HepG2 (cell line): ENCODE measurements around the gene KCNG4. TPM values are rescaled to one million over a fixed set of nuclear protein-coding genes. Genes with fewer than 3 reads are reported as not detected.
A peak's percentile ranks its signal among the peaks of the same experiment; 100 is the strongest.

Experiments
- ATAC-seq: fragments of 200-7000 bp; cut with Tn5 transposase; 3 replicates; pipeline ENCODE4 v1.9.1; 2020; ENCODE audit warnings: mild to moderate bottlenecking, moderate library complexity
- BruUV-seq: library from RNA; stranded (reverse); fragments of 400-500 nt; replicated peaks from 2 replicates; lab custom pipeline; 2021; lab: Mats Ljungman, UMichigan
- CTCF ChIA-PET: fragments of 300-600 bp; formaldehyde crosslinking; extraction: SDS; loops from one replicate; lab custom pipeline; 2021; ENCODE audit warnings: low total read pairs, inconsistent platforms, low intra/inter-chr PET ratio; lab: Yijun Ruan, JAX
- POLR2A ChIA-PET: fragments of 350-600 bp; sonication (Branson Sonifier 250); formaldehyde crosslinking; loops from one replicate; lab custom pipeline; 2020; ENCODE audit warnings: antibody characterized with exemption, inconsistent platforms; lab: Yijun Ruan, JAX
- DNase-seq: peaks from one replicate; pipeline ENCODE4 v3.0.0-alpha.2; 2015; ENCODE audit warnings: low spot score
- FAIRE-seq: peaks from 3 replicates; lab custom pipeline; 2011; peaks lifted over from hg19 to GRCh38; lab: Jason Lieb, UNC
- H2AFZ ChIP-seq: one replicate; pipeline ENCODE4 v1.6.1; 2011; ENCODE audit warnings: low read length, inconsistent platforms
- H3K27ac ChIP-seq: fragments of 300-600 bp; 3 replicates; pipeline ENCODE4 v1.8.0; 2011; ENCODE audit warnings: mixed run types, mild to moderate bottlenecking, mixed read lengths, low read length, inconsistent platforms; ENCODE audit not compliant: insufficient read depth; ENCODE audit errors: extremely low read length
- H3K27me3 ChIP-seq, 2 experiments: fragments of 200-600 bp in 1 of 2; 2 replicates in 1 of 2; 3 replicates in 1 of 2; pipeline versions ENCODE4 v1.6.0 to v1.8.0; 2011; ENCODE audit warnings: low read length in 2 of 2, mild to moderate bottlenecking in 2 of 2, moderate library complexity in 2 of 2, inconsistent platforms in 1 of 2; ENCODE audit not compliant: insufficient read depth in 2 of 2, control insufficient read depth in 1 of 2
- H3K36me3 ChIP-seq, 2 experiments: fragments of 200-600 bp in 1 of 2; replicated peaks in 1 of 2; 2 replicates in 1 of 2; 3 replicates in 1 of 2; pipeline versions ENCODE4 v1.5.1 to v1.8.0; 2011; ENCODE audit warnings: low read length in 2 of 2, inconsistent platforms in 1 of 2; ENCODE audit not compliant: insufficient read depth in 2 of 2, control insufficient read depth in 1 of 2
- H3K4me1 ChIP-seq: 2 replicates; pipeline ENCODE4 v1.5.1; 2012; ENCODE audit warnings: low read length, inconsistent platforms; ENCODE audit not compliant: insufficient read depth
- H3K4me2 ChIP-seq: 2 replicates; pipeline ENCODE4 v1.6.0; 2011; ENCODE audit warnings: low read depth, low read length, inconsistent platforms
- H3K4me3 ChIP-seq, 3 experiments: fragments of 200-600 bp in 1 of 3; sonication (generic), shearing (Covaris generic) in 1 of 3; replicated peaks in 1 of 3; 2 replicates each; pipeline ENCODE4 v1.5.1; 2011 to 2016; ENCODE audit warnings: low read length in 3 of 3, inconsistent platforms in 2 of 3, low read depth in 2 of 3, mild to moderate bottlenecking in 2 of 3, control low read depth in 1 of 3, mixed read lengths in 1 of 3; ENCODE audit not compliant: insufficient read depth in 1 of 3
- H3K79me2 ChIP-seq: one replicate; pipeline ENCODE4 v1.6.1; 2011; ENCODE audit warnings: low read length, inconsistent platforms; ENCODE audit not compliant: insufficient read depth
- H3K9ac ChIP-seq: 2 replicates; pipeline ENCODE4 v1.6.0; 2011; ENCODE audit warnings: mild to moderate bottlenecking, low read depth, low read length, inconsistent platforms; ENCODE audit not compliant: insufficient read depth
- H3K9me3 ChIP-seq: 2 replicates; pipeline ENCODE4 v1.5.1; 2012; ENCODE audit warnings: mild to moderate bottlenecking, low read length
- H4K20me1 ChIP-seq: 2 replicates; pipeline ENCODE4 v1.6.0; 2011; ENCODE audit warnings: inconsistent platforms, mild to moderate bottlenecking, low read length, moderate library complexity; ENCODE audit not compliant: insufficient read depth
- AGO2 ChIP-seq: fragments of 200-400 bp; formaldehyde crosslinking; optimal IDR thresholded peaks from 2 replicates; pipeline ENCODE3; 2017; ENCODE audit warnings: mild to moderate bottlenecking, low read depth, low read length, moderate library complexity
- DR1 ChIP-seq: sonication (generic); formaldehyde crosslinking; IDR thresholded peaks from 2 replicates; pipeline ENCODE4 v1.8.0; 2021; ENCODE audit warnings: mild to moderate bottlenecking, missing genetic modification reagents, inconsistent platforms
- ELF1 ChIP-seq: sonication (generic); formaldehyde crosslinking; IDR thresholded peaks from 2 replicates; pipeline ENCODE4 v1.4.0; 2020; ENCODE audit warnings: missing genetic modification reagents
- FOXK1 ChIP-seq: sonication (generic); formaldehyde crosslinking; IDR thresholded peaks from 2 replicates; pipeline ENCODE4 v1.4.0; 2020; ENCODE audit warnings: low read depth, missing genetic modification reagents, borderline replicate concordance
- GATA4 ChIP-seq: sonication (generic); IDR thresholded peaks from 2 replicates; pipeline ENCODE4 v1.6.1; 2016; ENCODE audit warnings: antibody characterized with exemption, low read depth, borderline replicate concordance
- TBX3 ChIP-seq: fragments of 450-650 bp; IDR thresholded peaks from 2 replicates; pipeline ENCODE4 v1.6.1; 2017; ENCODE audit warnings: antibody characterized with exemption, mild to moderate bottlenecking, inconsistent platforms, borderline replicate concordance
- TOPORS ChIP-seq: sonication (generic); formaldehyde crosslinking; IDR thresholded peaks from 2 replicates; pipeline ENCODE4 v1.8.0; 2023; ENCODE audit warnings: mild to moderate bottlenecking, missing genetic modification reagents
- ZFP36L1 ChIP-seq: sonication (generic); formaldehyde crosslinking; IDR thresholded peaks from 2 replicates; pipeline ENCODE4 v1.8.0; 2022; ENCODE audit warnings: mild to moderate bottlenecking, missing genetic modification reagents, moderate library complexity
- ZMAT3 ChIP-seq: sonication (generic); formaldehyde crosslinking; conservative IDR thresholded peaks from 2 replicates; pipeline ENCODE4 v1.7.0; 2021; ENCODE audit warnings: missing genetic modification reagents
- ZMYM3 ChIP-seq: sonication (generic); formaldehyde crosslinking; IDR thresholded peaks from 2 replicates; pipeline ENCODE4 v1.5.1; 2020; ENCODE audit warnings: mild to moderate bottlenecking, missing genetic modification reagents
- ZNF318 ChIP-seq: sonication (generic); formaldehyde crosslinking; IDR thresholded peaks from 2 replicates; pipeline ENCODE4 v1.4.0; 2020; ENCODE audit warnings: mild to moderate bottlenecking, missing genetic modification reagents
- ZNF616 ChIP-seq: sonication (generic); formaldehyde crosslinking; IDR thresholded peaks from 2 replicates; pipeline ENCODE4 v1.5.0; 2020; ENCODE audit warnings: low read depth, mild to moderate bottlenecking, missing genetic modification reagents
- ZNF768 ChIP-seq: sonication (generic); formaldehyde crosslinking; IDR thresholded peaks from 2 replicates; pipeline ENCODE4 v1.4.0; 2020; ENCODE audit warnings: missing genetic modification reagents
- WGBS: methylation state at CpG from one replicate; pipeline ENCODE4 v1.1.6; 2017; ENCODE audit warnings: low lambda C conversion rate; 5-methylcytosine and 5-hydroxymethylcytosine counted together
- in situ Hi-C: cut with HindIII; loops from 2 replicates; pipeline ENCODE4 v1.10.0; 2017; ENCODE audit warnings: low pct_unique_long_range_greater_than_20kb; ENCODE audit not compliant: extremely low pct_ligation_motif_present
- intact Hi-C: fragments of 100-400 bp; cut with micrococcal nuclease; formaldehyde crosslinking; loops from one replicate; pipeline ENCODE4 v1.10.0; 2022; ENCODE audit not compliant: unreplicated experiment
- polyA plus RNA-seq, 8 experiments: library from polyadenylated mRNA; depleted of rRNA in 3 of 8; stranded (reverse) in 7 of 8; unstranded in 1 of 8; fragments of >200 nt; fragmentation: Illumina TruSeq in 4 of 8; extraction: Trizol in 4 of 8; gene quantifications; 2 replicates each; pipeline versions ENCODE4 v1.2.1 to v1.2.3, GENCODE V29; 2011 to 2016; ENCODE audit warnings: low read depth in 4 of 8, missing spikeins in 1 of 8, mixed read lengths in 1 of 8; ENCODE audit not compliant: insufficient read depth in 1 of 8
- total RNA-seq, 5 experiments: library from RNA; depleted of rRNA; stranded (reverse); fragments of >200 nt; fragmentation: Illumina TruSeq; extraction: Trizol; gene quantifications; 2 replicates each; pipeline ENCODE4 v1.2.3, GENCODE V29; 2016; ENCODE audit warnings: low read depth in 1 of 5

KCNG4 gene
- total and polyA plus RNA-seq, 2 of the 13 experiments (the other 11 are each of a cell fraction or from before 2014, with no cell fraction given) = not detected

- no peak for TF ChIP-seq ELF1 (CRISPR knock-in tag)
Measured at GRCh38 chr16:84239141-84239769, 557 bp downstream of the KCNG4 start (continued).

GRCh38 chr16:84237994-84238750 lies 1.6 kb downstream of the KCNG4 start:
- in situ Hi-C loops = no loop called here
- whole genome bisulfite sequencing = 50% methylated on average over 17 of the region's 17 CpGs
- POLR2A ChIA-PET = no interaction called here
- CTCF ChIA-PET = no interaction called here
- DNase-seq = no peak
- H3K36me3 ChIP-seq = no peaks in the 10 kb centered on the region
- TF ChIP-seq ZNF318 (CRISPR knock-in tag) = no peak
- TF ChIP-seq TOPORS (CRISPR knock-in tag) = no peak
- TF ChIP-seq DR1 (CRISPR knock-in tag) = no peak
- no peak for TF ChIP-seq ELF1 (CRISPR knock-in tag)
- no peak for TF ChIP-seq FOXK1 (CRISPR knock-in tag)
- TF ChIP-seq AGO2 = no peak
- TF ChIP-seq GATA4 = no peak
- no peak for TF ChIP-seq ZMAT3
- peak; percentile 58 for TF ChIP-seq ZMYM3 (CRISPR knock-in tag)
- no peak for TF ChIP-seq TBX3
- TF ChIP-seq ZNF616 = no peak
- peak; percentile 96 for TF ChIP-seq ZNF768 (CRISPR knock-in tag)
- TF ChIP-seq ZFP36L1 (CRISPR knock-in tag) = no peak
- TF ChIP-seq, all 625 proteins: peak for 2
- H3K79me2 ChIP-seq = no peaks in the 10 kb centered on the region
- no peaks in the 10 kb centered on the region for H4K20me1 ChIP-seq
- FAIRE-seq (no peak), ATAC-seq (no peak)
- no TSS peak for BruUV-seq
- no peak overlapping the region for H3K4me3 ChIP-seq
- peaks cover 6 to 77% of the 10 kb centered on the region in 2 experiments for H3K27me3 ChIP-seq
- no peak overlapping the region for H3K9ac ChIP-seq
- no peak overlapping the region for H2AFZ ChIP-seq
- H3K9me3 ChIP-seq = no peaks in the 10 kb centered on the region
- no peak overlapping the region for H3K27ac ChIP-seq
- no peak overlapping the region for H3K4me2 ChIP-seq
- H3K4me1 ChIP-seq = no peaks in the 10 kb centered on the region
- intact Hi-C loops = no loop called here
